ENCODE results near the gene SPINK6. TPM values are rescaled to one million over a fixed set of nuclear protein-coding genes. Genes with fewer than 3 reads are reported as not detected.
A peak's percentile ranks its signal among the peaks of the same experiment; 100 is the strongest.

Gene SPINK6
- polyA plus RNA-seq, 1 donor (not counting 4 experiments of a cell fraction or from before 2014, with no cell fraction given), result 35.5 TPM

GRCh38 chr5:148177207-148177606 lies 25.6 kb upstream of the SPINK6 start:
- Histone ChIP-seq H3K9ac (ENCODE audit: control insufficient read depth, extremely low read depth, insufficient read depth, low read length) (no peak overlapping the region), H3K4me3 (ENCODE audit: control insufficient read depth in 2 of 3, extremely low read depth in 1 of 3, insufficient read depth in 2 of 3, low read depth in 1 of 3, low read length in 3 of 3) (no peak overlapping the region), H2AFZ (ENCODE audit: control insufficient read depth, low read length) (no peak overlapping the region), H3K9me3 (ENCODE audit: control insufficient read depth, low read depth, low read length) (no peaks in the 10 kb centered on the region), H4K20me1 (ENCODE audit: control insufficient read depth, extremely low read depth, insufficient read depth, low read length) (no peaks in the 10 kb centered on the region), H3K36me3 (ENCODE audit: control insufficient read depth in 2 of 2, extremely low read depth in 1 of 2, insufficient read depth in 2 of 2, low read length in 2 of 2) (no peaks in the 10 kb centered on the region), H3K79me2 (ENCODE audit: control insufficient read depth, insufficient read depth, low read length) (no peaks in the 10 kb centered on the region), H3K27ac (ENCODE audit: control insufficient read depth, insufficient read depth, low read length) (no peak overlapping the region), H3K9me1 (ENCODE audit: control insufficient read depth, extremely low read depth, insufficient read depth, low read length) (no peaks in the 10 kb centered on the region), H3K27me3 (ENCODE audit: control insufficient read depth, extremely low read depth, insufficient read depth, low read length) (no peaks in the 10 kb centered on the region), H3K4me1 (ENCODE audit: control insufficient read depth, extremely low read depth, insufficient read depth, low read length) (no peaks in the 10 kb centered on the region), H3K4me2 (ENCODE audit: control insufficient read depth, extremely low read depth, insufficient read depth, low read depth, low read length) (no peak overlapping the region)
- no peak for TF ChIP-seq EZH2 (IDR thresholded peaks at IDR 0.05; ENCODE audit: low read length)
- TF ChIP-seq CTCF (optimal IDR thresholded peaks at IDR 0.05 in 1 of 3, IDR thresholded peaks at IDR 0.05 in 1 of 3, conservative IDR thresholded peaks at IDR 0.05 in 1 of 3; ENCODE audit: extremely low read depth in 1 of 3, insufficient read depth in 2 of 3, low read length in 3 of 3), result no peak
- dilution Hi-C loops (cut with MboI; ENCODE audit: extremely low pct_ligation_motif_present, low sequenced_read_pairs), result no loop called here
- FAIRE-seq (no peak), DNase-seq (ENCODE audit: low read depth, low spot score) (no peak)

- no peak overlapping the region for H3K4me2 ChIP-seq (ENCODE audit: control insufficient read depth, extremely low read depth, insufficient read depth, low read depth, low read length)
- H4K20me1 ChIP-seq (ENCODE audit: control insufficient read depth, extremely low read depth, insufficient read depth, low read length), result no peaks in the 10 kb centered on the region
- H3K27ac ChIP-seq (ENCODE audit: control insufficient read depth, insufficient read depth, low read length), result no peak overlapping the region
- no peaks in the 10 kb centered on the region for H3K9me3 ChIP-seq (ENCODE audit: control insufficient read depth, low read depth, low read length)
- H3K9ac ChIP-seq (ENCODE audit: control insufficient read depth, extremely low read depth, insufficient read depth, low read length), result no peak overlapping the region
- DNase-seq (ENCODE audit: low read depth, low spot score), result peak; percentile 41
- TF ChIP-seq EZH2 (IDR thresholded peaks at IDR 0.05; ENCODE audit: low read length) (no peak), CTCF (optimal IDR thresholded peaks at IDR 0.05 in 1 of 3, IDR thresholded peaks at IDR 0.05 in 1 of 3, conservative IDR thresholded peaks at IDR 0.05 in 1 of 3; ENCODE audit: extremely low read depth in 1 of 3, insufficient read depth in 2 of 3, low read length in 3 of 3) (peak in 2 of 3 experiments; percentile 55 to 72)
- no peaks in the 10 kb centered on the region for H3K4me1 ChIP-seq (ENCODE audit: control insufficient read depth, extremely low read depth, insufficient read depth, low read length)
- FAIRE-seq, result peak; percentile 74
- dilution Hi-C loops (cut with MboI; ENCODE audit: extremely low pct_ligation_motif_present, low sequenced_read_pairs), result no loop called here
- H2AFZ ChIP-seq (ENCODE audit: control insufficient read depth, low read length), result no peak overlapping the region
- H3K9me1 ChIP-seq (ENCODE audit: control insufficient read depth, extremely low read depth, insufficient read depth, low read length), result no peaks in the 10 kb centered on the region
- no peak overlapping the region for H3K4me3 ChIP-seq (ENCODE audit: control insufficient read depth in 2 of 3, extremely low read depth in 1 of 3, insufficient read depth in 2 of 3, low read depth in 1 of 3, low read length in 3 of 3)
- H3K27me3 ChIP-seq (ENCODE audit: control insufficient read depth, extremely low read depth, insufficient read depth, low read length), result no peaks in the 10 kb centered on the region
- H3K36me3 ChIP-seq (ENCODE audit: control insufficient read depth in 2 of 2, extremely low read depth in 1 of 2, insufficient read depth in 2 of 2, low read length in 2 of 2), result no peaks in the 10 kb centered on the region
- H3K79me2 ChIP-seq (ENCODE audit: control insufficient read depth, insufficient read depth, low read length), result no peaks in the 10 kb centered on the region
These were observed 23.5 kb upstream of the SPINK6 start for GRCh38 chr5:148179234-148179824.

Data from keratinocyte (primary cell).